Spleen (tissue), 11 donors: Measurements from ENCODE around the gene EI24. TPM values are rescaled to one million over a fixed set of nuclear protein-coding genes. Genes with fewer than 3 reads are reported as not detected.

ENCODE experiments used
- DNase-seq: peaks from one replicate; pipeline ENCODE4 v3.0.0-alpha.2; 2020
- H3K27ac ChIP-seq, 8 donors: fragments of 200-600 bp; sonication (generic) in 7 of 8; 1 replicate in 4 of 8; 2 replicates in 4 of 8; pipeline versions ENCODE4 v1.5.0 to v1.8.0; 2016 to 2021; ENCODE audit warnings: inconsistent platforms in 4 of 8, mild to moderate bottlenecking in 4 of 8, moderate library complexity in 1 of 8
- H3K27me3 ChIP-seq, 7 donors: fragments of 200-600 bp; sonication (generic) in 6 of 7; replicated peaks in 1 of 7; 1 replicate in 4 of 7; 2 replicates in 3 of 7; pipeline versions ENCODE4 v1.5.0 to v1.8.0; 2016 to 2021; ENCODE audit warnings: inconsistent platforms in 3 of 7, mild to moderate bottlenecking in 1 of 7
- H3K36me3 ChIP-seq, 6 donors: fragments of 200-600 bp; sonication (generic) in 5 of 6; 1 replicate in 4 of 6; 2 replicates in 2 of 6; pipeline versions ENCODE4 v1.5.0 to v1.8.0; 2016 to 2021; ENCODE audit warnings: inconsistent platforms in 2 of 6
- H3K4me1 ChIP-seq, 6 donors: fragments of 200-600 bp; sonication (generic) in 5 of 6; 1 replicate in 3 of 6; 2 replicates in 3 of 6; pipeline versions ENCODE4 v1.5.0 to v1.8.0; 2016 to 2021; ENCODE audit warnings: inconsistent platforms in 3 of 6
- H3K4me3 ChIP-seq, 8 donors: fragments of 200-600 bp; sonication (generic) in 7 of 8; 1 replicate in 4 of 8; 2 replicates in 4 of 8; pipeline versions ENCODE4 v1.5.0 to v1.8.0; 2016 to 2021; ENCODE audit warnings: inconsistent platforms in 4 of 8, mild to moderate bottlenecking in 4 of 8, moderate library complexity in 2 of 8
- H3K9me3 ChIP-seq, 8 donors: fragments of 200-600 bp; sonication (generic) in 7 of 8; 1 replicate in 4 of 8; 2 replicates in 4 of 8; pipeline versions ENCODE4 v1.5.0 to v1.8.0; 2016 to 2021; ENCODE audit warnings: inconsistent platforms in 4 of 8
- POLR2A ChIP-seq, 3 donors: fragments of 450-650 bp; IDR thresholded peaks; one replicate each; pipeline ENCODE4 v1.5.1; 2017; ENCODE audit warnings: antibody characterized with exemption in 3 of 3, mild to moderate bottlenecking in 1 of 3
- POLR2AphosphoS5 ChIP-seq, 3 donors: sonication (generic); formaldehyde crosslinking; IDR thresholded peaks; one replicate each; pipeline ENCODE4 v1.5.1; 2017; ENCODE audit warnings: antibody characterized with exemption in 3 of 3
- WGBS, 5 donors: extraction: QIAGEN DNeasy Blood & Tissue Kit in 3 of 5; methylation state at CpG; one replicate each; pipeline versions ENCODE4 v1.1.5 to v1.1.7; 2013 to 2018; 5-methylcytosine and 5-hydroxymethylcytosine counted together
- intact Hi-C: fragments of 100-400 bp; cut with DNase I; formaldehyde crosslinking; loops from one replicate; pipeline ENCODE4 v1.15.0; 2023; ENCODE audit warnings: low total_unique reads
- polyA plus RNA-seq, 3 donors: library from polyadenylated mRNA; stranded (reverse); fragments of 200-250 nt; gene quantifications; one replicate each; pipeline ENCODE4 v1.2.1, GENCODE V29; 2013
- total RNA-seq, 7 donors: library from RNA; depleted of rRNA in 3 of 7; stranded (reverse); fragments of >200 nt in 3 of 7; fragmentation: NEBNext Ultra II Directional in 4 of 7; extraction: Animal tissue kit (Norgen Biotek cat#: 25700) in 4 of 7; gene quantifications; one replicate each; pipeline versions ENCODE4 v1.1.0 to v1.2.1, GENCODE V29; 2016 to 2021
- TF ChIP-seq, protein P1 (sequence below), 11 experiments: fragments of 200-600 bp in 7 of 11; fragments of 450-650 bp in 4 of 11; sonication (generic) in 4 of 11; IDR thresholded peaks in 8 of 11; conservative IDR thresholded peaks in 3 of 11; 1 replicate in 7 of 11; 2 replicates in 4 of 11; pipeline versions ENCODE4 v1.4.0 to v1.8.0; 2016 to 2021; ENCODE audit warnings: antibody characterized with exemption in 11 of 11, inconsistent platforms in 4 of 11, mild to moderate bottlenecking in 1 of 11
- donor health status: healthy with polysubstance abuse.
- donor health status: DM: no; HTN: no; CAD: no; lungs with moderate emphysema.
- donor health status: DM: no; HTN: no; CAD: no.
- donor health status: Bipolar disorder and iron deficiency.
- donor health status: healthy.
- donor health status: DM: no; HTN: no; CAD: no.
- donor health status: DM: yes; HTN: yes; CAD: no.

Gene EI24
- total and polyA plus RNA-seq, 10 donors = 15.5 to 71.3 (median 41.4) TPM

DNA sequence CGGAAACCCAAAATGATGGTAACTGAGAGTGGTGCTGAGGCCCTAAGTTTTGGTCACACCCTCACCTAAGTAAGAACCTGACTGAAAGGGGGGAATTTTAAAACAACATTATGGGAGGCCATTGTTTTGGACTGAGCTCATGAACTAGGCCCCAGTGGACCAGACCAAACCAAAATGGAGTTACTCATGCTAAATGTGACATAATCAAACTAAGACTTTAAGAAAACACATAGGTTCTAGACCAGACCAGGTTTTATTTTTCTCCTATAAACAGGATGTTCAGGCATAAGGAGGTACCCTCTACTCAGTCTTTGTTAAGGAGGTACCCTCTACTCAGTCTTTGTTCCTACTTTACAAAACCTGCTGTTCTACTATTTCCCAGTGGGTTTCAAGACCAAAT lies 7.4 kb upstream of the EI24 start:
- WGBS, 5 donors = 63 to 100% (median 98%) methylated on average over 1 of the region's 1 CpG
- intact Hi-C loops = no loop called here
- Histone ChIP-seq H3K4me1 (no peaks in the 10 kb centered on the region), H3K27ac (no peak overlapping the region), H3K36me3 (no peaks in the 10 kb centered on the region), H3K27me3 (no peaks in the 10 kb centered on the region), H3K9me3 (no peaks in the 10 kb centered on the region), H3K4me3 (no peak overlapping the region)
- TF ChIP-seq POLR2A (IDR thresholded peaks at IDR 0.05) = no peak
- TF ChIP-seq, protein P1, sequence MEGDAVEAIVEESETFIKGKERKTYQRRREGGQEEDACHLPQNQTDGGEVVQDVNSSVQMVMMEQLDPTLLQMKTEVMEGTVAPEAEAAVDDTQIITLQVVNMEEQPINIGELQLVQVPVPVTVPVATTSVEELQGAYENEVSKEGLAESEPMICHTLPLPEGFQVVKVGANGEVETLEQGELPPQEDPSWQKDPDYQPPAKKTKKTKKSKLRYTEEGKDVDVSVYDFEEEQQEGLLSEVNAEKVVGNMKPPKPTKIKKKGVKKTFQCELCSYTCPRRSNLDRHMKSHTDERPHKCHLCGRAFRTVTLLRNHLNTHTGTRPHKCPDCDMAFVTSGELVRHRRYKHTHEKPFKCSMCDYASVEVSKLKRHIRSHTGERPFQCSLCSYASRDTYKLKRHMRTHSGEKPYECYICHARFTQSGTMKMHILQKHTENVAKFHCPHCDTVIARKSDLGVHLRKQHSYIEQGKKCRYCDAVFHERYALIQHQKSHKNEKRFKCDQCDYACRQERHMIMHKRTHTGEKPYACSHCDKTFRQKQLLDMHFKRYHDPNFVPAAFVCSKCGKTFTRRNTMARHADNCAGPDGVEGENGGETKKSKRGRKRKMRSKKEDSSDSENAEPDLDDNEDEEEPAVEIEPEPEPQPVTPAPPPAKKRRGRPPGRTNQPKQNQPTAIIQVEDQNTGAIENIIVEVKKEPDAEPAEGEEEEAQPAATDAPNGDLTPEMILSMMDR (IDR thresholded peaks at IDR 0.05 in 8 of 11, conservative IDR thresholded peaks at IDR 0.05 in 3 of 11) = no peak
- no peak for TF ChIP-seq POLR2AphosphoS5 (IDR thresholded peaks at IDR 0.05)
- DNase-seq = no peak

GRCh38 chr11:125562430-125562829 lies 6.8 kb upstream of the EI24 start:
- no peak for DNase-seq
- Histone ChIP-seq H3K4me1 (no peaks in the 10 kb centered on the region), H3K9me3 (no peaks in the 10 kb centered on the region), H3K4me3 (no peak overlapping the region), H3K27me3 (no peaks in the 10 kb centered on the region), H3K27ac (no peak overlapping the region), H3K36me3 (no peaks in the 10 kb centered on the region)
- intact Hi-C loops = no loop called here
- TF ChIP-seq POLR2A (IDR thresholded peaks at IDR 0.05) = no peak
- TF ChIP-seq POLR2AphosphoS5 (IDR thresholded peaks at IDR 0.05) = no peak
- TF ChIP-seq, protein P1 (IDR thresholded peaks at IDR 0.05 in 8 of 11, conservative IDR thresholded peaks at IDR 0.05 in 3 of 11) = no peak
- WGBS, 5 donors = 63 to 70% (median 65%) methylated on average over 4 of the region's 4 CpGs

DNA sequence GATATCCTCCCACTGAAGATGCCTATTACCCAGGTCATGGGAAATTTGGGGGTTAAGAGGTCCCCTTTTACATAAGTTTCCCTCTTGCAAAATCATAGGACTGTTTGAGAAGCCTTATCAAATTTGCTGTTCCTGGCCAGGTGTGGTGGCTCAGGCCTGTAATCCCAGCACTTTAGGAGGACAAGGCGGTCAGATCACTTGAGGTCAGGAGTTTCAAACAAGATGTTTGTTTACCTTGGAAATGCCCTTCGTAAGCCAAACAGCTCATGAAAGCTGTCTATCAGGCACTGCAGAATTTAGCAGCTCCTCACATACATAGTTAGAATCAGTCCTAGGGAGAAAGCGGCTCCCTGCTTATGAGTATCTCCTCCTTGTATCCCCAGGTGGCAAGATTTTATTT lies 4.9 kb upstream of the EI24 start:
- H3K27me3 ChIP-seq = no peaks in the 10 kb centered on the region
- peaks cover 0 to 10% (median 7%) of the 10 kb centered on the region in 6 donors for H3K4me1 ChIP-seq
- 83 to 95% (median 94%) methylated on average over 3 of the region's 3 CpGs for WGBS, 5 donors
- intact Hi-C loops = no loop called here
- H3K4me3 ChIP-seq = no peak overlapping the region
- TF ChIP-seq, protein P1 (IDR thresholded peaks at IDR 0.05 in 8 of 11, conservative IDR thresholded peaks at IDR 0.05 in 3 of 11) = no peak
- TF ChIP-seq POLR2AphosphoS5 (IDR thresholded peaks at IDR 0.05) (no peak), POLR2A (IDR thresholded peaks at IDR 0.05) (no peak)
- H3K27ac ChIP-seq = no peak overlapping the region
- H3K36me3 ChIP-seq = no peaks in the 10 kb centered on the region
- DNase-seq = no peak
- no peaks in the 10 kb centered on the region for H3K9me3 ChIP-seq

- TF ChIP-seq POLR2AphosphoS5 (IDR thresholded peaks at IDR 0.05) (no peak), POLR2A (IDR thresholded peaks at IDR 0.05) (no peak)
- TF ChIP-seq, protein P1 (IDR thresholded peaks at IDR 0.05 in 8 of 11, conservative IDR thresholded peaks at IDR 0.05 in 3 of 11) = no peak
- no peaks in the 10 kb centered on the region for H3K9me3 ChIP-seq
- H3K4me1 ChIP-seq = peaks cover 11 to 27% (median 21%) of the 10 kb centered on the region in 6 donors
- H3K36me3 ChIP-seq = no peaks in the 10 kb centered on the region
- H3K4me3 ChIP-seq = no peak overlapping the region
- intact Hi-C loops = no loop called here
- no peak overlapping the region for H3K27ac ChIP-seq
- H3K27me3 ChIP-seq = no peaks in the 10 kb centered on the region
- DNase-seq = no peak
- 93 to 100% (median 97%) methylated on average over 4 of the region's 4 CpGs for WGBS, 5 donors
Measured at GRCh38 chr11:125566235-125566634, 3.0 kb upstream of the EI24 start.
